ENCODE measurements around the gene ZNF37A.

- TF ChIP-seq POLR2AphosphoS5 (IDR thresholded peaks at IDR 0.05): no peak
- TF ChIP-seq CTCF (IDR thresholded peaks at IDR 0.05): no peak
- no peak for TF ChIP-seq POLR2A (IDR thresholded peaks at IDR 0.05)
Observed at GRCh38 chr10:38127812-38128211, 33.7 kb downstream of the ZNF37A start.
